PC-9 (cell line): ENCODE measurements around the gene DHX38. TPM values are rescaled to one million over a fixed set of nuclear protein-coding genes. Genes with fewer than 3 reads are reported as not detected.

Source experiments
- BruUV-seq: library from RNA; stranded (reverse); fragments of 400-500 nt; replicated peaks from 2 replicates; lab custom pipeline; 2021; lab: Mats Ljungman, UMichigan
- CTCF ChIA-PET: fragments of 300-600 bp; sonication (Branson Sonifier 250); formaldehyde crosslinking; loops from one replicate; lab custom pipeline; 2022; ENCODE audit warnings: antibody characterized with exemption; lab: Charles Lee
- POLR2A ChIA-PET: fragments of 300-600 bp; sonication (Branson Sonifier 250); formaldehyde crosslinking; loops from one replicate; lab custom pipeline; 2022; ENCODE audit warnings: antibody characterized with exemption; ENCODE audit not compliant: unreplicated experiment; lab: Charles Lee
- DNase-seq, 2 experiments: peaks; one replicate each; pipeline versions ENCODE4 v3.0.0 to v3.0.0-alpha.2; 2015 to 2022; ENCODE audit warnings: mixed read lengths in 1 of 2
- H2AFZ ChIP-seq: fragments of 200-600 bp; sonication (generic); 2 replicates; pipeline ENCODE4 v1.8.1; 2017; ENCODE audit warnings: antibody characterized with exemption
- H3F3A ChIP-seq: fragments of 200-600 bp; sonication (generic); 2 replicates; pipeline ENCODE4 v1.8.1; 2017; ENCODE audit warnings: antibody characterized with exemption, mild to moderate bottlenecking, low read depth; ENCODE audit not compliant: insufficient read depth
- H3K27ac ChIP-seq: fragments of 200-600 bp; sonication (generic); 2 replicates; pipeline ENCODE4 v1.6.1; 2016; ENCODE audit warnings: mixed run types
- H3K27me3 ChIP-seq: fragments of 200-600 bp; sonication (generic); 2 replicates; pipeline ENCODE4 v1.6.1; 2016; ENCODE audit warnings: low read depth, mixed run types; ENCODE audit not compliant: insufficient read depth
- H3K36me3 ChIP-seq: fragments of 200-600 bp; sonication (generic); 2 replicates; pipeline ENCODE4 v1.6.1; 2016; ENCODE audit warnings: low read depth, mixed run types
- H3K4me1 ChIP-seq: fragments of 200-600 bp; sonication (generic); replicated peaks from 2 replicates; pipeline ENCODE4 v1.6.1; 2016; ENCODE audit warnings: mixed run types; ENCODE audit not compliant: insufficient read depth
- H3K4me2 ChIP-seq: fragments of 200-600 bp; sonication (generic); 2 replicates; pipeline ENCODE4 v1.6.1; 2017; ENCODE audit warnings: mixed run types
- H3K4me3 ChIP-seq: fragments of 200-600 bp; sonication (generic); 2 replicates; pipeline ENCODE4 v1.6.1; 2016; ENCODE audit warnings: mixed run types
- H3K79me2 ChIP-seq: fragments of 200-600 bp; sonication (generic); 2 replicates; pipeline ENCODE4 v1.6.1; 2017; ENCODE audit warnings: low read depth, mixed run types
- H3K9me2 ChIP-seq: fragments of 200-600 bp; sonication (generic); 2 replicates; pipeline ENCODE4 v1.8.1; 2017; ENCODE audit warnings: mild to moderate bottlenecking; ENCODE audit not compliant: insufficient read depth
- H3K9me3 ChIP-seq: fragments of 200-600 bp; sonication (generic); 2 replicates; pipeline ENCODE4 v1.8.1; 2016; ENCODE audit warnings: low read depth; ENCODE audit not compliant: insufficient read depth
- H4K20me1 ChIP-seq: fragments of 200-600 bp; sonication (generic); 2 replicates; pipeline ENCODE4 v1.8.1; 2017; ENCODE audit not compliant: insufficient read depth
- CTCF ChIP-seq: fragments of 200-600 bp; sonication (generic); conservative IDR thresholded peaks from 2 replicates; pipeline ENCODE4 v1.6.1; 2017; ENCODE audit warnings: mixed run types, antibody characterized with exemption, mild to moderate bottlenecking, moderate library complexity
- EZH2 ChIP-seq: fragments of 200-600 bp; sonication (generic); IDR thresholded peaks from 2 replicates; pipeline ENCODE4 v1.8.0; 2017; ENCODE audit warnings: antibody characterized with exemption, low read depth
- intact Hi-C: fragments of 100-400 bp; cut with micrococcal nuclease; formaldehyde crosslinking; loops from one replicate; pipeline ENCODE4 v1.10.0; 2022; ENCODE audit not compliant: unreplicated experiment
- total RNA-seq: library from RNA; stranded (reverse); gene quantifications from 2 replicates; pipeline ENCODE4 v1.2.3, GENCODE V29; 2021

The DHX38 gene
- total RNA-seq, 1 experiment from 2014 or later, result 58.9 TPM

GRCh38 chr16:72122308-72122707 lies 28.7 kb downstream of the DHX38 start:
- CTCF ChIA-PET, result no interaction called here
- Histone ChIP-seq H3K4me1 (no peaks in the 10 kb centered on the region), H3K9me2 (no peaks in the 10 kb centered on the region), H3F3A (no peaks in the 10 kb centered on the region), H3K36me3 (no peaks in the 10 kb centered on the region), H3K27ac (no peak overlapping the region), H4K20me1 (no peaks in the 10 kb centered on the region), H3K79me2 (no peaks in the 10 kb centered on the region), H3K4me2 (no peak overlapping the region), H3K27me3 (no peaks in the 10 kb centered on the region), H3K4me3 (no peak overlapping the region), H2AFZ (no peak overlapping the region), H3K9me3 (no peaks in the 10 kb centered on the region)
- DNase-seq, result no peak
- POLR2A ChIA-PET, result interaction anchor here (0.6 kb wide), 1 partner anchor 946 kb away, joined by 8 read pairs; no protein-coding TSS in a partner anchor
- TF ChIP-seq EZH2, result no peak
- TF ChIP-seq CTCF, result no peak
- intact Hi-C loops, result no loop called here
- no TSS peak for BruUV-seq

GRCh38 chr16:72122916-72123315 lies 29.3 kb downstream of the DHX38 start:
- no peak overlapping the region for H3K27ac ChIP-seq
- TF ChIP-seq CTCF (no peak), EZH2 (no peak)
- no peak overlapping the region for H2AFZ ChIP-seq
- H3F3A ChIP-seq, result no peaks in the 10 kb centered on the region
- BruUV-seq, result no TSS peak
- H3K36me3 ChIP-seq, result no peaks in the 10 kb centered on the region
- POLR2A ChIA-PET, result no interaction called here
- H3K79me2 ChIP-seq, result no peaks in the 10 kb centered on the region
- CTCF ChIA-PET, result no interaction called here
- H3K9me3 ChIP-seq, result no peaks in the 10 kb centered on the region
- no peak overlapping the region for H3K4me2 ChIP-seq
- no peak overlapping the region for H3K4me3 ChIP-seq
- no peak for DNase-seq
- no peaks in the 10 kb centered on the region for H3K4me1 ChIP-seq
- H3K27me3 ChIP-seq, result peaks cover 1% of the 10 kb centered on the region; the same call in 1 of the 2 replicates
- intact Hi-C loops, result no loop called here
- no peaks in the 10 kb centered on the region for H4K20me1 ChIP-seq
- H3K9me2 ChIP-seq, result no peaks in the 10 kb centered on the region

- Histone ChIP-seq H3K4me2 (no peak overlapping the region), H3K27ac (no peak overlapping the region), H3K36me3 (no peaks in the 10 kb centered on the region), H3F3A (no peaks in the 10 kb centered on the region), H3K9me2 (no peaks in the 10 kb centered on the region), H3K79me2 (no peaks in the 10 kb centered on the region), H3K4me1 (no peaks in the 10 kb centered on the region), H3K27me3 (peaks cover 6% of the 10 kb centered on the region), H2AFZ (0 out of 2 replicates have a peak overlapping the region, but pooled peaks have one; percentile 16), H3K4me3 (no peak overlapping the region), H4K20me1 (no peaks in the 10 kb centered on the region), H3K9me3 (no peaks in the 10 kb centered on the region)
- ChIA-PET POLR2A (no interaction called here), CTCF (no interaction called here)
- no TSS peak for BruUV-seq
- no peak for TF ChIP-seq CTCF
- intact Hi-C loops, result no loop called here
- no peak for DNase-seq
These were observed 29.8 kb downstream of the DHX38 start for GRCh38 chr16:72123426-72123825.
